Kidney (tissue), 14 donors: ENCODE data around the gene BIN1. TPM values are rescaled to one million over a fixed set of nuclear protein-coding genes. Genes with fewer than 3 reads are reported as not detected.

ENCODE experiments used
- DNase-seq, 5 donors: peaks; one replicate each; pipeline ENCODE4 v3.0.0-alpha.2; 2013 to 2020
- FAIRE-seq: peaks from 2 replicates; lab custom pipeline; 2012; peaks lifted over from hg19 to GRCh38; lab: Jason Lieb, UNC
- H3K27ac ChIP-seq, 2 donors: one replicate each; pipeline ENCODE4 v1.7.0; 2013; ENCODE audit warnings: low read depth in 2 of 2, low read length in 2 of 2, inconsistent platforms in 1 of 2
- H3K27me3 ChIP-seq: one replicate; pipeline ENCODE4 v1.7.1; 2013; ENCODE audit warnings: low read length, inconsistent platforms; ENCODE audit not compliant: control insufficient read depth, insufficient read depth
- H3K36me3 ChIP-seq, 3 donors: one replicate each; pipeline versions ENCODE4 v1.7.0 to v1.7.1; 2013; ENCODE audit warnings: low read length in 3 of 3, control low read depth in 1 of 3, inconsistent platforms in 1 of 3; ENCODE audit not compliant: insufficient read depth in 3 of 3, control insufficient read depth in 2 of 3
- H3K4me1 ChIP-seq, 3 donors: one replicate each; pipeline versions ENCODE4 v1.7.0 to v1.7.1; 2013; ENCODE audit warnings: low read length in 3 of 3, inconsistent platforms in 1 of 3, low read depth in 1 of 3; ENCODE audit not compliant: control insufficient read depth in 2 of 3, insufficient read depth in 2 of 3
- H3K4me3 ChIP-seq, 3 donors: one replicate each; pipeline versions ENCODE4 v1.7.0 to v1.8.1; 2013; ENCODE audit warnings: low read length in 3 of 3, control low read depth in 1 of 3, inconsistent platforms in 1 of 3
- H3K9ac ChIP-seq, 3 donors: one replicate each; pipeline versions ENCODE4 v1.7.0 to v1.7.1; 2013; ENCODE audit warnings: low read length in 3 of 3, control low read depth in 1 of 3, inconsistent platforms in 1 of 3
- H3K9me3 ChIP-seq, 3 donors: one replicate each; pipeline versions ENCODE4 v1.7.0 to v1.7.1; 2013; ENCODE audit warnings: low read length in 3 of 3, control low read depth in 1 of 3, inconsistent platforms in 1 of 3; ENCODE audit not compliant: control insufficient read depth in 2 of 3, insufficient read depth in 1 of 3
- intact Hi-C: fragments of 100-400 bp; cut with DNase I; formaldehyde crosslinking; loops from one replicate; pipeline ENCODE4 v1.11.1; 2022
- polyA plus RNA-seq: library from polyadenylated mRNA; stranded (reverse); fragments of 350-450 nt; fragmentation: Illumina TruSeq; extraction: RNeasy Lipid Tissue Mini Kit (QIAGEN cat#74804); gene quantifications from one replicate; pipeline ENCODE4 v1.2.3, GENCODE V29; 2014; ENCODE audit warnings: low read depth, low replicate concordance; ENCODE audit not compliant: insufficient read depth
- total RNA-seq: library from RNA; stranded (reverse); fragmentation: NEBNext Ultra II Directional; extraction: Animal tissue kit (Norgen Biotek cat#: 25700); gene quantifications from one replicate; pipeline ENCODE4 v1.2.1, GENCODE V29; 2021
- TF ChIP-seq, protein P1 (sequence below): IDR thresholded peaks from 3 replicates; pipeline ENCODE4 v1.5.1; 2012; ENCODE audit warnings: mild to moderate bottlenecking, moderate library complexity, borderline replicate concordance; ENCODE audit not compliant: insufficient read depth; ENCODE audit errors: extremely low read depth
- donor health status: control.
- donor health status: control.
- donor health status: control.
- donor health status: control.
- donor health status: control.
- donor health status: DM: yes; HTN: yes; CAD: no.
- donor health status: Normal renal cell carcinoma (clear cell type).

The BIN1 gene
- total and polyA plus RNA-seq, 2 donors from 2014 or later = 121 to 167 TPM

DNA sequence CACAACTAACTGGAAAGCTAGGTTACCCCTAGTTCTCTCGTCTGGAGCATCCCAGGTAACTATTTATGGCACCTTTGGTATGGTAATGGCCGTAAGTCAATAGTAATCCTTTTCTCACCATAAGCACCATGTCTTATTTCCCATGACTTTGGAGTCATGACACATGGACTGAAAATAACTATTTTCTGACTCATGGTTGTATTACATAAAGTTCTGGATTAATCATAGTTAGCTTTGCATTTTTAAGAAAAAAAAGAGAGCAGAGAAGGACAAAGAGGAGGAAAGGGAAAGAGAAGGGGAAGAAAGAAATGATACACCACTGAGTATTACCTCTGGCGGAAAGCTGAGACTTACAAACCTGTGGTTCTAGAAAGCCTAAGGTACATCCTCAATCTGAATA, 99.3 kb downstream of the BIN1 start:
- no peak overlapping the region for H3K9ac ChIP-seq
- FAIRE-seq (no peak), DNase-seq (no peak)
- no peak overlapping the region for H3K27ac ChIP-seq
- no peaks in the 10 kb centered on the region for H3K36me3 ChIP-seq
- TF ChIP-seq, protein P1, sequence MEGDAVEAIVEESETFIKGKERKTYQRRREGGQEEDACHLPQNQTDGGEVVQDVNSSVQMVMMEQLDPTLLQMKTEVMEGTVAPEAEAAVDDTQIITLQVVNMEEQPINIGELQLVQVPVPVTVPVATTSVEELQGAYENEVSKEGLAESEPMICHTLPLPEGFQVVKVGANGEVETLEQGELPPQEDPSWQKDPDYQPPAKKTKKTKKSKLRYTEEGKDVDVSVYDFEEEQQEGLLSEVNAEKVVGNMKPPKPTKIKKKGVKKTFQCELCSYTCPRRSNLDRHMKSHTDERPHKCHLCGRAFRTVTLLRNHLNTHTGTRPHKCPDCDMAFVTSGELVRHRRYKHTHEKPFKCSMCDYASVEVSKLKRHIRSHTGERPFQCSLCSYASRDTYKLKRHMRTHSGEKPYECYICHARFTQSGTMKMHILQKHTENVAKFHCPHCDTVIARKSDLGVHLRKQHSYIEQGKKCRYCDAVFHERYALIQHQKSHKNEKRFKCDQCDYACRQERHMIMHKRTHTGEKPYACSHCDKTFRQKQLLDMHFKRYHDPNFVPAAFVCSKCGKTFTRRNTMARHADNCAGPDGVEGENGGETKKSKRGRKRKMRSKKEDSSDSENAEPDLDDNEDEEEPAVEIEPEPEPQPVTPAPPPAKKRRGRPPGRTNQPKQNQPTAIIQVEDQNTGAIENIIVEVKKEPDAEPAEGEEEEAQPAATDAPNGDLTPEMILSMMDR = no peak
- no peaks in the 10 kb centered on the region for H3K27me3 ChIP-seq
- H3K4me1 ChIP-seq = no peaks in the 10 kb centered on the region
- no peak overlapping the region for H3K4me3 ChIP-seq
- no peaks in the 10 kb centered on the region for H3K9me3 ChIP-seq
- intact Hi-C loops = no loop called here

DNA sequence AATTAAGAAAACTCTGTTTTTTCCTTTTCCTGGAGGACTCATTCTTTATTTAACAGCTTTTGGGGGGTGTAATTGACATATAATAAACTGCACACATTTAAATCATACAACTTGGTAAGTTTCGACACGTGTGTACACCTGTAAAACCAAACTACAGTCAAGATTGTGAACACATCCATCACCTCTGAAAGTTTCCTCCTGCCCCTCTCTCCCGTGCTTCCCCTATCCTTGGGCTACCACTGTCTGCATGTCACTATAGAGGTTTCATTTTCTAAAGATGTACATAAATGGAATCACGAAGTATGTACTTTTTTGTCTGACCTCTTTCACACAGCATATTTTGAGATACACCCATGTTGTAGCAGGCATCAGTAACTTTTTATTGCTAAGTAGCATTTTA, 100.0 kb downstream of the BIN1 start:
- intact Hi-C loops = no loop called here
- DNase-seq (no peak), FAIRE-seq (no peak)
- Histone ChIP-seq H3K36me3 (no peaks in the 10 kb centered on the region), H3K4me1 (no peaks in the 10 kb centered on the region), H3K4me3 (no peak overlapping the region), H3K9ac (no peak overlapping the region), H3K27ac (no peak overlapping the region), H3K9me3 (no peaks in the 10 kb centered on the region), H3K27me3 (no peaks in the 10 kb centered on the region)
- TF ChIP-seq, protein P1 = no peak

DNA sequence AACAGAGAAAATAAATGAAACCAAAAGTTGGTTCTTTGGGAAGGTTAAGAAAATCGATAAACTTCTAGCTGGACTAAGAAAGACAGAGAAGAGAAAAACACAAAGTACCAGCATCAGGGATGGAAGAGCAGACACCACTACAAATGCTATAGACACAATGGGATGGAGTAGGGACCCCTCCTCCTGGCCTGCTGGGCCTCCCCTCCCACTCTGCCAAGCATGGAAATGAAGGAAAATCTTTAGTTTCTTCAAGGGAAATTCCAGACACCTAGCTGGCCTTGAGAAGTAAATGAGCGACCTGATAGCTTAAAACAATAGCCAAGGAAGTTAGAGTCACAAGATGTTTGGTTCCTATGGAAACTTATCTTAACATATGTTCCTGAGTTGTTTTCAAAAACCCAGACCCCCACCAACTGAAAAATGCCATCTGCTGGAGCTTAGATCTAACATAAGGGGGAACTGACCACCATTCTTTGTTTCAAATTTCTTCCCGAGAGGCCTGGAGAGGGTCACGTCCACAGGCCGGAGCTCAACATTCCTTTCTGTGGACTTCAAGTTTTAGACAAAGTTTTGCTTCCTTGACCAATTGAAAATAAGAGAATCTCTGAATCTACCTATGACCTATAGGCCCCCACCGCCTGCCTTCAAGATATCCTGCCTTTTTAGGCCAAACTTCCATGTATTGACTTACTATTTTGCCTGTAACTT, 101.9 kb downstream of the BIN1 start:
- Histone ChIP-seq H3K9ac (no peak overlapping the region), H3K9me3 (no peaks in the 10 kb centered on the region), H3K4me3 (no peak overlapping the region), H3K4me1 (no peaks in the 10 kb centered on the region), H3K27ac (no peak overlapping the region), H3K27me3 (no peaks in the 10 kb centered on the region), H3K36me3 (no peaks in the 10 kb centered on the region)
- peak in 1 of 5 donors; percentile 50 for DNase-seq
- no peak for FAIRE-seq
- TF ChIP-seq, protein P1 = no peak
- intact Hi-C loops = no loop called here
